Brain microvascular endothelial cell (primary cell): ENCODE data around the gene DLGAP4.

Experiments
- DNase-seq: peaks from one replicate; pipeline ENCODE4 v3.0.0-alpha.2; 2020
- H3K27ac ChIP-seq: fragments of 250-450 bp; sonication (Bioruptor Pico); 2 replicates; pipeline ENCODE4 v1.5.1; 2020; ENCODE audit warnings: mild to moderate bottlenecking, moderate library complexity
- H3K27me3 ChIP-seq: fragments of 250-450 bp; sonication (Bioruptor Pico); replicated peaks from 2 replicates; pipeline ENCODE4 v1.5.1; 2020; ENCODE audit warnings: mild to moderate bottlenecking
- H3K36me3 ChIP-seq: fragments of 250-450 bp; sonication (Bioruptor Pico); replicated peaks from 2 replicates; pipeline ENCODE4 v1.5.1; 2020; ENCODE audit warnings: mild to moderate bottlenecking
- H3K4me3 ChIP-seq: 2 replicates; pipeline ENCODE4 v1.5.1; 2011; ENCODE audit warnings: low read depth, mild to moderate bottlenecking, control low read depth, low read length, moderate library complexity
- in situ Hi-C: cut with HindIII; loops from 2 replicates; pipeline ENCODE4 v1.10.0; 2017; ENCODE audit warnings: low sequenced_read_pairs, low pct_ligation_motif_present
- TF ChIP-seq, protein P1 (sequence below): IDR thresholded peaks from 2 replicates; pipeline ENCODE4 v1.5.1; 2011; ENCODE audit warnings: low read depth, mild to moderate bottlenecking, moderate library complexity, low read length, control low read depth, inconsistent platforms; ENCODE audit errors: missing control alignments

The DLGAP4 gene

DNA sequence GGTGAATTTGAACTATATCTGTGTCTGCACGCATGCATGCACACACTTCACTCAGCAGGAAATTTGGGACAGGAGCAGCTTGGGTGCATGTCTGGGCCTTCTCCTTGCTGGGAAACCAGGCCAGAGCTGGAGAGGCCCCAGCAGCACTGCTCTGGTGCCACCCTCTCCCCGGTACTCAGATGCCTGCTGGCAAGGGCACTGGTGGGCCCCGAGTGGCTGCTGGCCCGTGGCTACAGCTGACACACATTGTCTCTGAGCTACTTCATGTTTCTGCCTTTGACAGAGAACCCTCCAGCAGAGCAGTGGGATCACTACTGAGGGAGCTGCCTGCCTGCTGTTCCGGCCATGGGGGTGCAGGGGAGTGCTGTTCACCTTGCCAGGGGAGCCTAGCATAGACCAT is 37.5 kb downstream of the DLGAP4 start:
- Histone ChIP-seq H3K4me3 (no peak overlapping the region), H3K27me3 (no peaks in the 10 kb centered on the region), H3K27ac (no peak overlapping the region), H3K36me3 (no peaks in the 10 kb centered on the region)
- in situ Hi-C loops, result no loop called here
- DNase-seq, result no peak
- TF ChIP-seq, protein P1, sequence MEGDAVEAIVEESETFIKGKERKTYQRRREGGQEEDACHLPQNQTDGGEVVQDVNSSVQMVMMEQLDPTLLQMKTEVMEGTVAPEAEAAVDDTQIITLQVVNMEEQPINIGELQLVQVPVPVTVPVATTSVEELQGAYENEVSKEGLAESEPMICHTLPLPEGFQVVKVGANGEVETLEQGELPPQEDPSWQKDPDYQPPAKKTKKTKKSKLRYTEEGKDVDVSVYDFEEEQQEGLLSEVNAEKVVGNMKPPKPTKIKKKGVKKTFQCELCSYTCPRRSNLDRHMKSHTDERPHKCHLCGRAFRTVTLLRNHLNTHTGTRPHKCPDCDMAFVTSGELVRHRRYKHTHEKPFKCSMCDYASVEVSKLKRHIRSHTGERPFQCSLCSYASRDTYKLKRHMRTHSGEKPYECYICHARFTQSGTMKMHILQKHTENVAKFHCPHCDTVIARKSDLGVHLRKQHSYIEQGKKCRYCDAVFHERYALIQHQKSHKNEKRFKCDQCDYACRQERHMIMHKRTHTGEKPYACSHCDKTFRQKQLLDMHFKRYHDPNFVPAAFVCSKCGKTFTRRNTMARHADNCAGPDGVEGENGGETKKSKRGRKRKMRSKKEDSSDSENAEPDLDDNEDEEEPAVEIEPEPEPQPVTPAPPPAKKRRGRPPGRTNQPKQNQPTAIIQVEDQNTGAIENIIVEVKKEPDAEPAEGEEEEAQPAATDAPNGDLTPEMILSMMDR, result no peak

DNA sequence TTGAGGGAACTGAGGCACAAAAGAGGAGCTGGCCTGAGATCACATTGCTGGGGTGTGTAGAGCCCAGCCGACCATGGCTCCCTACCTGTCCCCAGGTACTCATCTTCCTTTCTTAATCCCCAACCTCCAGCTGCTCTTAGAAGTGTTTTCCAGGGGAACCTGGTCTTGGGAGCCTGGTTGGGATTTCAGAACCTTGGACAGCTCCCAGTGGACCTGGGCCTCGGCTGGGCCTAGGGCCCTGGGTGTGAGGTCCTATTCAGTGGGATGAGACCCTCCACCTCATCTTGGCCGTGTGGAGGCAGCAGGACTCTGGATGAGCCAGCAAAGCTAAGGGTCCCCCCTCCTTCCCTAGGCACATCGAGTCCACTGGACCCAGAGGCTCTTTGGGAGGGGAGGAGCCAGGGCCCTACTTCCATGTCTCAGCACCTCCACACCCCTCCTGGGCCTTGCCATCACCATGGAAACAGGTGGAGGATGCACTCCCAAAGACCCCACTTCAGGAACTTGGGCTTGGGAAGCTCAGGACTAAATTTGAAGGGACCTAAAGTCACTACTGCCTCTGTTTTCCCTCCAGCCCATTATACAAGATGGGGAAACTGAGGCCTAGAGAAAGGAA is 38.5 kb downstream of the DLGAP4 start:
- DNase-seq, result peak; percentile 31
- Histone ChIP-seq H3K4me3 (no peak overlapping the region), H3K27me3 (no peaks in the 10 kb centered on the region), H3K36me3 (no peaks in the 10 kb centered on the region), H3K27ac (no peak overlapping the region)
- TF ChIP-seq, protein P1, result no peak
- in situ Hi-C loops, result no loop called here

DNA sequence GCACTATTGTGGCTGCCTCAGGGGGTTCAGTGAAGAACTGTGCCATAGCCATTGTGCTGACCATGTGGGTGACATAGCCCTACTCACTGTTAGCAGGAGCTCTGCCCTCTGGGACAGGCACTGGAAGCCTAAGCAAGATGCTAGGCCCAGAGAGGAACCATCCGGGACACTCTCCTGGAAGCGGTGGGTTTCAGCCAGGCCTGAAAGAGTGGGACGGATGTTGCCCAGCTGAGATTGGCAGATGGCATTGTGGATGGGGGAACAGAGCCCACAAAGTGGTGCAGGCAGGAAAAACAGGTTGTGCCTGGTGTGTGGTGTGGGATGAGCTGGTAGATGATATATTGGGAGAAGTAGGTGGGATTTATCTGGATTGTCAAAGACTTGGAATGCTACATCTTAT is 40.1 kb downstream of the DLGAP4 start:
- no peaks in the 10 kb centered on the region for H3K36me3 ChIP-seq
- in situ Hi-C loops, result no loop called here
- no peak overlapping the region for H3K4me3 ChIP-seq
- TF ChIP-seq, protein P1, result no peak
- H3K27me3 ChIP-seq, result no peaks in the 10 kb centered on the region
- no peak overlapping the region for H3K27ac ChIP-seq
- no peak for DNase-seq

DNA sequence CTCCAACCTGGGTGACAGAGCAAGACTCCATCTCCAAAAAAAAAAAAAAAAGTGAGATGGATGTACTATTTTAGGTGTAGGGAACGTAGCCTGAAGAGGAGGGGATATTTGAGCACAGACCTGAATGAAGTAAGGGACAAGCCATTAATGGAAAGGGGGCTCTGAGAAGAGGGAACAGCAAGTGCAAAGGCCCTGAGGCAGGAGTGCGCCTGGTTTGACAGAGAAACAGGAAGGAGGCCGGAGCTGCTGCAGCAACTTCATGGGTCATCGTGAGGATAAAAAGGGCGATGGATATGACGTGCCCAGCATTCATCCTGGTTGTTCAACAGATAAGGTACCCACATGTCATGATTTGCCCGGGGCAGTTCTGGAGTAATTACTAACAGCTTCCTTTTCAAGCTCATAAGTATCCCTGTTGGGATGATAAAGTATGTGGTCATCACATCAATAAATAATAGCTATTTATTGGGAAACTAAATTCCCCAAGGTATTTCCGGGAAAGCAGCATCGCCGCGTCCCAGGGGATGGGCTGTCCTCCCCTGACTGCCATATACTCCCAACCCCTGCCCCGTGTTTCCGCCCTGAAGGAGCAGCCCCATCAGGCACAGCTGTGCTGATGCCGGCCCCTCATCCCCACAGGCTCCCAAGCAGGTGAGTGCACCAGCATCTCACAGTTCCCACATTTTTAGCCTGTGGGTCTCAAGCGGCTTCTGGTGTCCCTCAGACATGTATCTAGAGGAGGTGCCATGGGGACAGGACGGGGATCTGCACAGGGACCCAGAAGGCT is 43.4 kb downstream of the DLGAP4 start:
- H3K27ac ChIP-seq, result no peak overlapping the region
- TF ChIP-seq, protein P1, result no peak
- H3K27me3 ChIP-seq, result peaks cover 4% of the 10 kb centered on the region
- no peaks in the 10 kb centered on the region for H3K36me3 ChIP-seq
- DNase-seq, result no peak
- in situ Hi-C loops, result no loop called here
- H3K4me3 ChIP-seq, result no peak overlapping the region

DNA sequence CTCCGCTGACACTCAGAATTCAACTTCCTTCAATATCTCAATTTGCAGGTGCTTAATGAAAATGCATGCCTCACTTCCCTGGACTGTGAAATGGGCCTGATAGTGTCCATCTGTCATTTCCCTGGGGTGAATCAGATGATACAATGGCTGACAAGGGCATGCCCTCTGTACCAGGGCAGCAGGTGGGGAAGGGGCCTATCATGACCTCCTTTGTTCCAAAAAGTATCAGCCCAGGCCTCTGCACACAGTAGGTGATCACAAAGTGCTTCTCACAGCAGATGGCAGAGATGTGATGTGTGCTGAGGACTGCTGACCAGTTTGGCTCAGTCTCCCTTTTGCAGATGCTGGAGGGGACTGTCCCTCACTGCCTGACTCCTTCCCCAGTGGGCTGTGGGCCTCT is 44.3 kb downstream of the DLGAP4 start:
- H3K4me3 ChIP-seq, result no peak overlapping the region
- peaks cover 4% of the 10 kb centered on the region for H3K27me3 ChIP-seq
- H3K27ac ChIP-seq, result no peak overlapping the region
- no peak for DNase-seq
- H3K36me3 ChIP-seq, result no peaks in the 10 kb centered on the region
- in situ Hi-C loops, result no loop called here
- TF ChIP-seq, protein P1, result no peak
